B cell (primary cell): ENCODE results near the gene CNTNAP1. TPM values are rescaled to one million over a fixed set of nuclear protein-coding genes. Genes with fewer than 3 reads are reported as not detected.
"Not testable (repeated sequence)": the region's sequence is repeated elsewhere in the genome, so short reads cannot be mapped to it uniquely, and the experiment has no call there.

Experiments used
- ATAC-seq: fragments of 200-7000 bp; cut with Tn5 transposase; one replicate; pipeline ENCODE4 v1.10.0; 2021; ENCODE audit warnings: low read depth, mild to moderate bottlenecking, moderate number of reproducible peaks, moderate library complexity
- CTCF ChIA-PET: fragments of 350-600 bp; sonication (Branson Sonifier 250); formaldehyde crosslinking; loops from one replicate; lab custom pipeline; 2021; ENCODE audit warnings: antibody characterized with exemption, inconsistent platforms; lab: Charles Lee
- POLR2A ChIA-PET: fragments of 350-600 bp; sonication (Branson Sonifier 250); formaldehyde crosslinking; loops from one replicate; lab custom pipeline; 2021; ENCODE audit warnings: antibody characterized with exemption; lab: Charles Lee
- DNase-seq: peaks from one replicate; pipeline ENCODE4 v3.0.0; 2013
- H2AFZ ChIP-seq: 2 replicates; pipeline ENCODE4 v1.6.1; 2012; ENCODE audit warnings: mild to moderate bottlenecking, low read depth, low read length; ENCODE audit not compliant: insufficient read depth, poor library complexity, severe bottlenecking
- H3K27ac ChIP-seq, 2 donors: 1 replicate in 1 of 2; 2 replicates in 1 of 2; pipeline ENCODE4 v1.5.1; 2012 to 2013; ENCODE audit warnings: low read length in 2 of 2, mild to moderate bottlenecking in 2 of 2, moderate library complexity in 1 of 2
- H3K27me3 ChIP-seq, 4 experiments: fragments of 200-600 bp in 1 of 4; sonication (generic) in 1 of 4; replicated peaks in 1 of 4; 1 replicate in 2 of 4; 2 replicates in 2 of 4; pipeline versions ENCODE4 v1.6.1 to v1.7.0; 2013 to 2016; ENCODE audit warnings: low read length in 3 of 4, mild to moderate bottlenecking in 2 of 4, mixed read lengths in 1 of 4, moderate library complexity in 1 of 4; ENCODE audit not compliant: insufficient read depth in 4 of 4, control insufficient read depth in 3 of 4; ENCODE audit errors: control extremely low read depth in 1 of 4
- H3K36me3 ChIP-seq, 2 experiments: replicated peaks in 1 of 2; 1 replicate in 1 of 2; 2 replicates in 1 of 2; pipeline versions ENCODE4 v1.6.1 to v1.7.1; 2013; ENCODE audit warnings: low read length in 1 of 2; ENCODE audit not compliant: insufficient read depth in 2 of 2, control insufficient read depth in 1 of 2; ENCODE audit errors: control extremely low read depth in 1 of 2, extremely low read depth in 1 of 2
- H3K4me1 ChIP-seq, 2 donors: fragments of 200-600 bp in 1 of 2; sonication (generic) in 1 of 2; 1 replicate in 1 of 2; 2 replicates in 1 of 2; pipeline versions ENCODE4 v1.5.1 to v1.6.1; 2013 to 2017; ENCODE audit warnings: low read length in 2 of 2; ENCODE audit not compliant: control insufficient read depth in 2 of 2, insufficient read depth in 2 of 2
- H3K4me2 ChIP-seq: replicated peaks from 2 replicates; pipeline ENCODE3; 2012; ENCODE audit warnings: mild to moderate bottlenecking, low read depth, low read length; ENCODE audit not compliant: poor library complexity, severe bottlenecking
- H3K4me3 ChIP-seq, 5 experiments: fragments of 200-600 bp in 1 of 5; sonication (generic) in 1 of 5; 1 replicate in 3 of 5; 2 replicates in 2 of 5; pipeline versions ENCODE4 v1.5.1 to v1.7.0; 2011 to 2016; ENCODE audit warnings: low read length in 4 of 5, mild to moderate bottlenecking in 4 of 5, low read depth in 2 of 5, control low read depth in 1 of 5, moderate library complexity in 1 of 5; ENCODE audit not compliant: insufficient read depth in 1 of 5; ENCODE audit errors: control extremely low read depth in 1 of 5, extremely low read depth in 1 of 5
- H3K79me2 ChIP-seq: fragments of 200-600 bp; sonication (generic); one replicate; pipeline ENCODE4 v1.6.0; 2016; ENCODE audit warnings: low read length; ENCODE audit not compliant: control insufficient read depth, insufficient read depth
- H3K9ac ChIP-seq: fragments of 200-600 bp; sonication (generic); 2 replicates; pipeline ENCODE4 v1.6.1; 2017; ENCODE audit warnings: mild to moderate bottlenecking, low read length, moderate library complexity
- H3K9me3 ChIP-seq, 3 donors: one replicate each; pipeline versions ENCODE4 v1.6.1 to v1.7.1; 2013; ENCODE audit warnings: low read length in 2 of 3; ENCODE audit not compliant: control insufficient read depth in 2 of 3, insufficient read depth in 1 of 3; ENCODE audit errors: control extremely low read depth in 1 of 3
- H4K20me1 ChIP-seq: 2 replicates; pipeline ENCODE4 v1.6.0; 2012; ENCODE audit warnings: mild to moderate bottlenecking, low read length; ENCODE audit not compliant: insufficient read depth, control insufficient read depth, poor library complexity, severe bottlenecking
- H3K27ac Mint-ChIP-seq: one replicate; pipeline ENCODE4 v1.8.0; 2021; ENCODE audit warnings: mixed read lengths
- H3K27me3 Mint-ChIP-seq: one replicate; pipeline ENCODE4 v1.8.0; 2021; ENCODE audit warnings: mixed read lengths
- H3K4me1 Mint-ChIP-seq: one replicate; pipeline ENCODE4 v1.8.0; 2021; ENCODE audit warnings: mixed read lengths
- H3K4me3 Mint-ChIP-seq: one replicate; pipeline ENCODE4 v1.8.0; 2021; ENCODE audit warnings: mixed read lengths
- H3K9me3 Mint-ChIP-seq: one replicate; pipeline ENCODE4 v1.8.0; 2022; ENCODE audit warnings: mixed read lengths; ENCODE audit not compliant: insufficient read depth
- EZH2 ChIP-seq: IDR thresholded peaks from 2 replicates; pipeline ENCODE4 v1.6.1; 2012; ENCODE audit warnings: borderline replicate concordance, low read depth, mild to moderate bottlenecking, moderate library complexity, low read length; ENCODE audit not compliant: insufficient read depth, poor library complexity, severe bottlenecking
- WGBS: methylation state at CpG from one replicate; pipeline ENCODE4 v1.1.5; 2013; ENCODE audit warnings: missing lambda C conversion rate; ENCODE audit not compliant: insufficient coverage; 5-methylcytosine and 5-hydroxymethylcytosine counted together
- intact Hi-C: fragments of 100-400 bp; cut with micrococcal nuclease; formaldehyde crosslinking; loops from one replicate; pipeline ENCODE4 v1.10.0; 2022
- polyA plus RNA-seq: library from polyadenylated mRNA; depleted of rRNA; stranded (reverse); fragments of >200 nt; gene quantifications from 2 replicates; pipeline ENCODE4 v1.2.3, GENCODE V29; 2012
- total RNA-seq, 2 donors: library from RNA; stranded (reverse); fragments of 120-200 nt in 1 of 2; gene quantifications; 1 replicate in 1 of 2; 2 replicates in 1 of 2; pipeline versions ENCODE4 v1.2.3 to v1.2.4, GENCODE V29; 2013 to 2022
- TF ChIP-seq, protein P1 (sequence below): fragments of 200-600 bp; IDR thresholded peaks from one replicate; pipeline ENCODE4 v1.8.0; 2022; ENCODE audit warnings: antibody characterized with exemption, mild to moderate bottlenecking

CNTNAP1 gene
- total and polyA plus RNA-seq, 2 donors (not counting 1 experiment from before 2014, with no cell fraction given), result 3.5 to 4.7 TPM

DNA sequence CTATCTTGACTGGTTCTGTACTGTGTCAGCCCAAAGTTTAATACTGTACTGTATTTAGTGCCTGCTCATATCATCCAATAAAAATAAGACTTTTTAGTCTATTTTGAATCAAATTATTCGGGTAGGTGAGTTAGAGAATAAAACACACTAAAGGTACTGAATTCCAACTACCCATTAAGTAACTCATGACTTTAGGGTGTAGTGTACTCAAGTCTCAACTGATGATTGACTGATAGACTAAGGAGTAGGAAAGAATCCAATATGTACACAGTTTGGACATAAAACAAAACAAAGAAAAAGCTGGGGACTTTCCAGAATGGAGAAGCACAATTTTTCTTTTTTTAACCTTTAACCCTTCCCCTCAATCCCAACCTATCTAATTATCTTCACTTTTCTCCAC is 58.4 kb downstream of the CNTNAP1 start:
- H3K4me1 Mint-ChIP-seq, result peaks cover 32% of the 10 kb centered on the region

DNA sequence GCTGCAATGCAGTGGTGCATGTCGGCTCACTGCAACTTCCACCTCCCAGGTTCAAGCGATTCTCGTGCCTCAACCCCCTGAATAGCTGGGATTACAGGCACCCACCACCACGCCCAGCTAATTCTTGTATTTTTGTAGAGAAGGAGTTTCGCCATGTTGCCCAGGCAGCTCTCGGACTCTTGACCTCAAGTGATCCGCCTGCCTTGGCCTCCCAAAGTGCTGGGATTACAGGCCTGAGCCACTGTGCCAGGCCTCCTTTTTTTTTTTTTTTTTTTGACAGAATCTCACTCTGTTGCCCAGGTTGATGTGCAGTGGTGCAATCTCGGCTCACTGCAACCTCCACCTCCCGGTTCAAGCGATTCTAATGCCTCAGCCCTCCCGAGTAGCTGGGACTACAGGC is 60.6 kb downstream of the CNTNAP1 start:
- Mint-ChIP-seq H3K4me1 (peaks cover 29% of the 10 kb centered on the region), H3K4me3 (peak overlapping the region; percentile 49), H3K27ac (peak overlapping the region; percentile 50)
- not testable (repeated sequence) for H3K27me3 Mint-ChIP-seq, H3K36me3 ChIP-seq, H3K9me3 Mint-ChIP-seq, H3K27me3 ChIP-seq, H3K9ac ChIP-seq, H3K9me3 ChIP-seq, H3K27ac ChIP-seq, H2AFZ ChIP-seq, ATAC-seq, DNase-seq, H3K4me3 ChIP-seq, H3K4me2 ChIP-seq
- Histone ChIP-seq H3K79me2 (peaks cover 72% of the 10 kb centered on the region), H3K4me1 (peaks cover 25 to 27% of the 10 kb centered on the region in 2 donors), H4K20me1 (peaks cover 21% of the 10 kb centered on the region)
- ChIA-PET CTCF (interaction anchor here (0.6 to 2.5 kb wide), 4 partner anchors 18 to 242 kb away, joined by 4 to 8 read pairs (median 6); partner anchors contain the start of gene RAMP2), POLR2A (interaction anchor here (0.6 to 0.7 kb wide), 3 partner anchors 12 to 242 kb away, joined by 3 to 6 read pairs (median 3); no protein-coding TSS in a partner anchor)
- 95% methylated on average over 6 of the region's 11 CpGs for WGBS
- intact Hi-C loops, result loop anchor here (10.0 kb wide), 1 partner anchor 742 kb away; the partner anchor contains the start of gene DHX8

More for the DNA sequence above, 58.4 kb downstream of the CNTNAP1 start:
- no peak for TF ChIP-seq EZH2
- TF ChIP-seq, protein P1, sequence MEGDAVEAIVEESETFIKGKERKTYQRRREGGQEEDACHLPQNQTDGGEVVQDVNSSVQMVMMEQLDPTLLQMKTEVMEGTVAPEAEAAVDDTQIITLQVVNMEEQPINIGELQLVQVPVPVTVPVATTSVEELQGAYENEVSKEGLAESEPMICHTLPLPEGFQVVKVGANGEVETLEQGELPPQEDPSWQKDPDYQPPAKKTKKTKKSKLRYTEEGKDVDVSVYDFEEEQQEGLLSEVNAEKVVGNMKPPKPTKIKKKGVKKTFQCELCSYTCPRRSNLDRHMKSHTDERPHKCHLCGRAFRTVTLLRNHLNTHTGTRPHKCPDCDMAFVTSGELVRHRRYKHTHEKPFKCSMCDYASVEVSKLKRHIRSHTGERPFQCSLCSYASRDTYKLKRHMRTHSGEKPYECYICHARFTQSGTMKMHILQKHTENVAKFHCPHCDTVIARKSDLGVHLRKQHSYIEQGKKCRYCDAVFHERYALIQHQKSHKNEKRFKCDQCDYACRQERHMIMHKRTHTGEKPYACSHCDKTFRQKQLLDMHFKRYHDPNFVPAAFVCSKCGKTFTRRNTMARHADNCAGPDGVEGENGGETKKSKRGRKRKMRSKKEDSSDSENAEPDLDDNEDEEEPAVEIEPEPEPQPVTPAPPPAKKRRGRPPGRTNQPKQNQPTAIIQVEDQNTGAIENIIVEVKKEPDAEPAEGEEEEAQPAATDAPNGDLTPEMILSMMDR, result no peak
- ATAC-seq (no peak), DNase-seq (no peak)
- Histone ChIP-seq H3K79me2 (peaks cover 87% of the 10 kb centered on the region), H2AFZ (no peak overlapping the region), H3K36me3 (peaks cover 1 to 8% of the 10 kb centered on the region in 2 experiments), H3K9me3 (no peaks in the 10 kb centered on the region), H3K27me3 (no peaks in the 10 kb centered on the region), H3K27ac (no peak overlapping the region), H3K9ac (no peak overlapping the region), H3K4me3 (no peak overlapping the region), H3K4me2 (no peak overlapping the region), H3K4me1 (peaks cover 25 to 27% of the 10 kb centered on the region in 2 donors), H4K20me1 (peaks cover 26% of the 10 kb centered on the region)
- ChIA-PET CTCF (no interaction called here), POLR2A (no interaction called here)
- Mint-ChIP-seq H3K9me3 (no peaks in the 10 kb centered on the region), H3K27me3 (no peaks in the 10 kb centered on the region), H3K27ac (no peak overlapping the region), H3K4me3 (no peak overlapping the region)
- WGBS, result no CpG with 5 or more reads among the region's 1 CpG
- intact Hi-C loops, result loop anchor here (10.0 kb wide), 1 partner anchor 744 kb away; the partner anchor contains the start of gene DHX8
